T-helper 22 cell (primary cell): ENCODE data around the gene GJA9.
"Not testable (repeated sequence)": the region's sequence is repeated elsewhere in the genome, so short reads cannot be mapped to it uniquely, and the experiment has no call there.

Source experiments
- DNase-seq: peaks from one replicate; pipeline ENCODE4 v3.0.0-alpha.2; 2020; ENCODE audit warnings: low read depth

The GJA9 gene

DNA sequence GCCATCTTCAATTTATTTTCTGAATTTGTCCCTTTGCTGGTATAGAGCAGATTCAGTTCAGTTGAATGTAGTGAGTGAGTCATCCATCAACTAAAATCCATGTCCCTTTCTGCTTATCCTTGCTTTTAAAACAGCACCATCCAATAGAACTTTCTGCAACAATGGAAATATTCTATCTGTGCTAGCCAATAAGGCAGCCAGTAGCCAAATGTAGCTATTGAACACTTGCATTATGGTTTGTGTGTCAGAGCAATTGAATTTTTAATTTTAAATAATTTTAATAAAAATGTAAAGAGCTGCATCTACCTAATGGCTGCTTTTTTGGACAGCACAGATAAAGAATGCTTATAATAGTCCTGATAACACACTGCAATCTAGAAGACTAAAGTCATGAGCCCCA lies at the start of gene GJA9:
Gene GJA9, minus strand, starts transcription at position 101 of the 400 bp plus-strand sequence. CDS start 5,489 bp downstream, outside the sequence.
- no peak for DNase-seq

DNA sequence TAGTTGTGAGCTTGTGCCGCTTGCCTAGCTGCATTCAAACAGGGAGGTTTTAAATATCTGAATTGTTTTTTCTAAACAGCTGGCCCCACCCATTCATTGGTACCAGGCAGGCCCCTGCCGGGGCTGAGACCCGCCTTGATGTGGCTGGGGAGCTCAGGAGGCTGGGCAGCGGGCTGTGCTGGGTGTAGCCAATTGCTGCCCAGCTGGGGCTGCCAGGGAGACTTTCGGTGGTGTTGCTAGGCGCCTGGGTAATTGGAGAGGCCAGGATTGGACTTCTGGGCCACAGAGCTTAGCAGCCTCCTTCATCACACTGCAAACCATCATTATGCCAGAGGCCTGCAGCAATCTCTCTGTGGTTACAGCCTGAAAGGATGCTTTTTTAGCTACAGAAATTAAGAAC lies 48.1 kb upstream of the GJA9 start:
- no peak for DNase-seq

DNA sequence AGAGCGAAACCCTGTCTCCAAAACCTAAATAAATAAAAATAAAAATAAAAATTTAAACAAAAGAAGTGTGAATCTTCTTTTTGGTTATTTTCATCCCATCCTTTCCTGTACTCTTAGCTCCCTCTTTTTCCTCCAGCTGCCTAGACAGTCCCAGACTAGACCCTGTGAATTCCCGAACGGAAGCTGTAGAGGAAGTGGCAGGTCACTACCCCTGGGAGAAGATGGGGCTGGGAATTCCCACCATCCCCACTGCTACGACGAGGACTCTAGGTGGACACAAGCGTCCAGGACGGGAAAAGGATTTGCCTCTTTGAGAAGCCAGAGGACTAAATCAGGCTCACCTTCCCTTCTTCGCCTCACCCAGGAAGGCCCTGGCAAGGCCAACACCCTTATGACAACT lies 47.7 kb upstream of the GJA9 start:
- no peak for DNase-seq

DNA sequence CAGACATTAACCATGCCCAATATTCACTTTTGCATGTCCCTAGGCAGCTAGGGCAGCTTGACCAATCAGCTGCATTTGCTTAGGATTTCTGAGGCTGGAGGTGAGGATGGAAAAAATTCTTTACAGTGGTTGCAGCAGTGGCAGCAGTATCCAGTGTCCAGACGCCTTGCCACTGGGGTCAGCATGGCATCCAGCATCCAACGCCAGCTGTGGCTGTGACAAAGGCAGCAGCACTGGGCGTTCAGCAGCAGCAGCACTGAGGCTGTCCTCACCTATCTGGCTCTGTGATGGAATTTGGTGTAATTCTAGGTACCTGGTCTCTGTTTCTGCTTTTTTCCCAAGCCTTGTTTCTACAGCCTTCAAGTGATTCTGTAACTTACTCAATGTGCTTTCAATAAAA lies 44.7 kb upstream of the GJA9 start:
- DNase-seq: no peak

DNA sequence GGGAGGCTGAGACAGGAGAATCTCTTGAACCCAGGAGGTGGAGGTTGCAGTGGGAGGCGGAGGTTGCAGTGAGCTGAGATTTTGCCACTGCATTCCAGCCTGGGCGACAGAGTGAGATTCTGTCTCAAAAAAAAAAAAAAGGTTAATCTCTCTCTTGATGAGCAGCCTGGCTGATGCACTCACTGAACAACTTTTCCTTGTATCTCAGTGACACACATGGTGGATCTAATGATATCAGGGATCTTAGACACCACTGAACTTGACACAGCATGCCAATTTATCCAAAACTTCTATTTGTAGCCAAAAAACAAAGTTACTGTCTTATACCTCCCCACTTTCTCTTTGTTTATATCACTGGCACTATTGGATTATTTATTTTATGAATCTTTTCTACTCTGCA lies 44.0 kb upstream of the GJA9 start:
- no peak for DNase-seq

DNA sequence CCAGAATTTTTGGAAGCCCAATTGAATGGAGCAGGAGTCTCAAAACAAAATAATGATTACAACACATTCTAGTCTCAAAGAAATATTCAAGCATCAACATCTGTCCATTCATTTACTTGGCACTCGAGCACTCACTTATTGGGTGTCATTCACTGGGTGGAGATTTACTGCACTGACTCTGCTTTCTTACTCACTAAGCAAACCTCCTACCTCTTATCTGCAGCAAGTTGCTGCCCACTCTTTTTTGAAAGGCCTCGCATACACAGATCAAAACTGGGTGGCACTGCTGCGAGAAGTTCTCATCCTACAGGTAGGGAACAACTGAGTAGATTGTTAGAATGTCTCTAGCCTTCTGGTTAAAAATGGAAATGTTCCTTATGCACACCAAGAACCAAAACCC lies 42.2 kb upstream of the GJA9 start:
- DNase-seq: no peak

DNA sequence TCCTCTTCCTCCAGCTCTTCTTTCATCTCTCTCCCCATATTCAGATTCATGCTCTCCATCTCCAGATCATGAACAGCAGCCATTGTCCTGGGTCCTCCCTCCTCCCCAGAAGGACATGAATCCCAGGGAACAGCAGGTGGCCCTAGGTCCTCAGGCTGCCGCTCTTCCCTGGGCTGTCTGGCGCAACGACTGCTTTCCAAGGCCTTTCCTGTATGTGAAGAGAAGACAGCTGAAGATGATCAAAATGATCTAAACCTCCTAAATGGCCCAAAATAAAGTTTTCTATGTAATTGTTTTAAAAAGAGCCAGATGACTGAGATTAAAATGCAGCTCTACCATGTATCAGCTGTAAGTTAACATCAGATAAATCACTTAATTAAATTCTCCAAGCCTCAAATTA lies 37.7 kb upstream of the GJA9 start:
- no peak for DNase-seq

DNA sequence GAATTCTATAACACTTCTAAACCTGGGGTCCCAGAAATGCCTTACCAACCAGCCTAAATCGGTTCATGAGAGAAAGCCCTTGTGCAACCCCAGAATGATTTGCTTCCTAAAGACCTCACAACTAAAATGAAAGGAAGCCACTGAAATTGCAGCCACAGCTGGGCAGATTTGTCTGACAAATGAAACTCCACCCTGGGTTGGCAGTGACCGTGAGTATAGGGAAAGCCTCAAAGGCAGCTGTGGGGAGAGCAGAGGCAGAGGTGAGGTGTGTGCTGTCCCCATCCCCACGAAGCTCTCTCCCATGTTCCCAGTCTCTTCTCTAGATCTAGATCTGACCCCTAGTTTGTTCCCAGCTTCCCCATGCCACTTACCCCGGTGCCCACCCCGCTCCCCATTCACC lies 37.2 kb upstream of the GJA9 start:
- no peak for DNase-seq

DNA sequence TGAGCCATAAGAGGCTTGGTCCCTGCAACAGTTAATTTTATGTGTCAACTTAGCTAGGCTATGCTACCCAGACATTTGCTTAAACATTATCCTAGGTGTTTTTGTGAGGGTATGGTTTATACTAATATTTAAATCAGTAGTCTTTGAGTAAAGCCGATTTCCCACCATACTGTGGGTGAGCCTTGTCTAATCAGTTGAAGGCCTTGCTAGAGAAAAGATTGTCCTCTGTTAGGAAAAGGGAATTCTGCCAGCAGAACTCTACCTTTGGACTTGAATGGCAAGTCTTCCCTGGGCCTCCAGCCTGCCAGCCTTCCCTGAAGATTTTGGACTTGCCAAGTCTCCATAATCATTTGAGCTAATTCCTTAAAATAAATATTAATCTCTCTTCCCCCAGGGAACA lies 36.4 kb upstream of the GJA9 start:
- DNase-seq: no peak

DNA sequence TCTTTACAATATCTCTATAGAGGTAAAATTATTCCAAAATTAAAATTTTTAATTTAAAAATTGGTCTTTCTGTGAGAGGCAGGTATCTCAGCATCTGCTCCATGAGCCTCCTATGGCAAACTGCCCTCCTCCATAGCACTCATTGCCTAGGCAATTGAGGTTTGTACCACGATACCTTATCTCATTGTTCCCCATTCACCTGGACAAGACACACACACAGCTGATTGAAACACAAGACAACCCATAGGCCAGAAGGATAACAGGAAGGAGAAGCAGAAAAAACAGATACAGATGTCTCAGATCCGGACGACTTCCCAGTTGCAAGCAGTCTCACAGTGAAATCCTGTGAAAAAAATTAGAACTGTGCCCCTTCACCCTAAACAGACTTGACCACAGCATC lies 36.0 kb upstream of the GJA9 start:
- DNase-seq: no peak

DNA sequence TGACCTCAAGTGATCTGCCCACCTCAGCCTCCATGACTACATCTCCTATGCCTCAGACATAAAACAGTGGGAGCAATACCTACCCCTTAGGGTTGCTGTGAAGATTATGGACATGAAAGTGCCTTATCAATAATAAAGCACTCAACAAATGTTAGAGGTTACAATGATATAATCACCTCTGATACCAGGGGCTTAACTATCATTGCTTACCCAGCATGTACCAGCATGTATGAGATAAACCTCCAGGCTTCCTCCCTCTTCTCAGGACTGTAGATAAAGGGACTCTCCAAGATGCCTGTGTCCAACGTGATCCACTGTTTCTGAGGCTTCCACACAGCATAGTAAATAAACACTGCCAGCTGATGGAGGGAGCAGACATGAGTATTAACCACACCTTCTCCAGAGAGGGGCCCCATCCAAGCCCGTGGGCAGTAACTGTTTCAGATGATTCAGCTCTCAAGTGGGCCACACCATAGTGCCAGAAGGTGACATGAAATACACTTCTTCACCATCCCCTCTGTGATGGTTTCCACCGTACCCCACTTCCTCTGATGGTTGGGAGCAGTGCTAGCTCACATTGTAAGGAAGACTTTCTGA lies 34.1 kb upstream of the GJA9 start:
- DNase-seq: no peak

DNA sequence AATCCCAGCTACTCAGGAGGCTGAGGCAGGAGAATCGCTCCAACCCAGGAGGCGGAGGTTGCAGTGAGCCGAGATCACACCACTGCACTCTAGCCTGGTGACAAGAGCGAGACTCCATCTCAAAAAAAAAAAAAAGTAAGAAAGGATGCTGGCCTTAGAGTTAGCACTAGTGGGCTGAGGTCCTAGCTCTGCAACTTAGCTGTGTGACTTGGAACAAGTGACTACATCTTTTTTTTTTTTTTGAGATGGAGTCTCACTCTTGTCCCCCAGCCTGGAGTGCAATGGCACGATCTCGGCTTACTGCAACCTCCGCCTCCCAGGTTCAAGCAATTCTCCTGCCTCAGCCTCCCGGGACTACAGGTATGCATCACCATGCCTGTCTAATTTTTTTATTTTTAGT lies 33.5 kb upstream of the GJA9 start:
- not testable (repeated sequence) for DNase-seq

DNA sequence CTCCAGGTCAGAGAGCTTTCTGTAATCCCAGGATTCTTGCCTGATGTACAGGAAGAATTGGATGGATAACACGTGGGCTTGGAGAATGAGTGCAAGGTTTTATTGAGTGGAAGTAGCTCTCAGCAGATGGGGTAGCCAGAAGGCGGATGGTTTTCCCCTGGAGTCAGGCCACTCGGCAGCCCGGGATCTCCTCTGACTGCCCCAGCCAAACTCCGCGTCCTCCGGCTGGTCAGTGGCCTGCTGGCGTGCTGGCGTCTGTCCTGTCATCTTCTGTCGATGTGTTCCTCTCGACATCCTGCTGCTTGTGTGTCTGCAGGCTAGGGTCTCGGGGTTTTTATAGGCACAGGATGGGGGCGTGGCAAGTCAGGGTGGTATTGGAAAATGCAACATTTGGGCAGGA lies 27.4 kb upstream of the GJA9 start:
- DNase-seq: no peak

DNA sequence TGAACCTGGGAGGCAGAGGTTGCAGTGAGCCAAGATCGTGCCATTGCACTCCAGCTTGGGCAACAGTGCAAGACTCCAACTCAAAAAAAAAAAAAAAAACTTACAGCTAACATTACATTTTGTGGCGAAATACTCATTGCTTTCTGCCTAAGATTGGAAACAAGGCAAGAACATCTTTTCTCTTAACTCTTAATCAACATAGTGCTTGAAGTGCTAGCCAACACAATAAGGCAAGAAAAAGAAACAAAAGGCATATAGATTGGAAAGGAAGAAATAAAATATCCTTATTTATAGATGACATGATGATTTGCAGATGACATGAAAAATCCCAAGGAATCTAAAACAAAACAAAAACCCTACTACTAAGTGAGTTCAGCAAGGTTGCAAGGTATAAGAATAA lies 24.6 kb upstream of the GJA9 start:
- no peak for DNase-seq

DNA sequence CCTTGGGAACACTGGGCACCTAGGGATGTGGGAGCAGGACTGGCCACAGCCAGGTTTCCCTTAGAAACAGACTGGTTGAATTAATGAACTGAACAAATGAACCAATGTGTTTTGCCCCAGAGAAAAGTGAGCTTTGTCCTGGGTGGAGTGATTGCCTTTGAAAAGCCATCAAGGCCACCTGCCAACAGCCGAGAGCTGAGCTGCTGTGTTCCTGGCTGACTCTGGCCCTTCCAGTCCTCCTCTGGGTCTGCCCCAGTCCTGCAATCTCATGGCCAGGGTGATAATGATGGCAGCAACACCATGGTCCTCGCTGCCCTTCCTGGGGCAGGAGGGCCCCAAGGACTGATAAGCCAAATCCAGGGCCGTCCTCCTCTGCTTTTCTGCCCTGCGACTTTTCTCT lies 18.2 kb upstream of the GJA9 start:
- DNase-seq: no peak

DNA sequence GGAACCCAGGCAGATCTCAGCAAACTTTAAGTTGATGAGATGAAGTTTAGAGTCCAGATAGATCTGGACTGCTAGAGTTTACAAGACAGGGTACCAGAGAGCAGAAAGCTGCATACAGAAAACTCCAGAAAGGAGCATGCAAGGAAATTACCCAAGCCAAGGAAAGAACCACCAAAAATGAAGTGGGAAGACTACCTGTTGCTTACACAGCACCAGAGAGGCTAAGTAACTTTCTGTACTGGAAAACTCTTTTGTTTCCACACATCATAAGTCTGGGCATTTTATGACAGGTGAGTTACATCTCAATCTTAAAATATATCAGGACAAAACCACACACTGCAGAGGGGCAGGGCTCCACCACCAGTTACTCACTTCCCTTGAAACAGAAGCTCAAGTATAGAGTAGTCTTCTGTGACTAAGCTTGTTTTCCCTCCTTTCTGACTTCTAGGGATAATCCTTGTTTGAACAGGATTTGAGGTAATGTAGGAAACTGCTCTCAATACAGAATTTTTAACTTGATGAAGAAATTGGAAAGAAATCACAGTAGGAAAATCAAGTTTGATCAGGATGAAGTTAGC lies 17.4 kb upstream of the GJA9 start:
- DNase-seq: no peak

DNA sequence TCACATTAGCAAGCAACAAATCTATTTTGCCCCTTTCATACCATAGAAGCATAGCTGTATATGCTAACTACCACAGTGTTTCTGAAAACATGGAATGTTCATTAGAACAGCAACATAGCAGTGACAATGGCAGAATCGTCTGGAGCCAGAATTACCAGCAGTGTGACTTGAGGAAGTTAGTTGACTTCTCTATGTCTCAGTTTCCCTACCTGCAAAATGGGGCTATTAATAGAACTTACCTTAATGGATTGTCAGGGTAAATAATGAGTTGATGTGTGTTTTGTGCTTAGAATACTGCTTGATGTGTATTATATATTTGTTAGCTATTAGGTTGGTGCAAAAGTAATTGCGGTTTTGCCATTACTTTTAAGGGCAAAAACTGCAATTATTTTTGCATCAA lies 14.8 kb upstream of the GJA9 start:
- DNase-seq: no peak

DNA sequence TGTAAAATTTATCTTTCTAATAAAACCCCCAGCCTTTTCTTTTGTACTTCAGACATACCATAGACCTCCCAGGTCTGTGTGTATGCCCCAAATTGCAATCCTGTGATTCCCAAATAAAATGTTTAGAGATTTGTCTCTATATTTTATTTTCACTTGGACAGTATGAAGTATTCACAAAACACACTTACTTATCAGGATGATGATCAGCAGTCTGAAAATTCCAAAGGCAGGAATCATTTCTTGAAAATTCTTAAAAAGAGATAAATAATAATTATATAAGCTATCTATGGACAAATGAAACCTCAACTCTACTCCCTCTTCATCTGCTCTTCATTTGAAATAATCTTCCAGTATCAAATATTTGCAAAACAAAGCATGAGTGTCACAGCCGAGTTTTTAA lies 11.6 kb upstream of the GJA9 start:
- DNase-seq: no peak

DNA sequence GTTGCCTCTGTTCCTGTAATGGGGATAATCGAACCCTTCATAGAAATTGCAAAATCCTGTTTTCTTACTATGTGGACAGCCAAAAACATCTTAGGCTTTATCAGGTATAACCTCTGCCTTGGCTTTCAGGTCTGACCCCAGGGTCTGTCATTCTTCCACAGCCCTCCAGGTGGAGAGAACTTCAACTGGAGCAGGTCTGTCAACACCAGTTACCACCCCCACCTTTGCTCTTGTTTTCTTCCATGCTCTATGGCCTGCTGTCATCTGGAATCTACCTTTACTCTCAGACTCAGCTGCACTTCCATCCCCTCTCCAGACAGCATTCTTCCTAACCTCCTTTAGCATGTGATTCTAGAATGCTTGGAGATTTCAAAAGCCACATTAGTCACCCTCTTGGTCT lies 10.4 kb upstream of the GJA9 start:
- DNase-seq: no peak

DNA sequence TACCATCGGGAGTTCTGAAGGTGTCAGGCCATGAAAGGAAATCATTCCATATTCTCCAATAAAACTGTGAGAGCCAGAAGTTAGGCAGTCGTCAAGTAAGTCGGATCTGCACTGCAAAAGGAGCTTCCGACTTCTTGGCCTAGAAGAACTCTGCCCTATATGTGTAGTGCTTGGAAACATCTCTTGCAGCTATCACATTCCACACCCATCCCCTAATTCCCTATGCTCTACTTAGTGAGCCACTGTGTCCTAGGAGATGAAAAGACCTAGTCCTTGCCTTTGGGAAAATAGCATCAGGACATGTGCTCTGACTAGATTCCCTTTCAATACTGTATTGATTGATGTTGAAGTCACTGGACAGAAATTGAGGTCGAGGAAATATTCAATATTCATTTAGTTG lies 8.2 kb upstream of the GJA9 start:
- no peak for DNase-seq

DNA sequence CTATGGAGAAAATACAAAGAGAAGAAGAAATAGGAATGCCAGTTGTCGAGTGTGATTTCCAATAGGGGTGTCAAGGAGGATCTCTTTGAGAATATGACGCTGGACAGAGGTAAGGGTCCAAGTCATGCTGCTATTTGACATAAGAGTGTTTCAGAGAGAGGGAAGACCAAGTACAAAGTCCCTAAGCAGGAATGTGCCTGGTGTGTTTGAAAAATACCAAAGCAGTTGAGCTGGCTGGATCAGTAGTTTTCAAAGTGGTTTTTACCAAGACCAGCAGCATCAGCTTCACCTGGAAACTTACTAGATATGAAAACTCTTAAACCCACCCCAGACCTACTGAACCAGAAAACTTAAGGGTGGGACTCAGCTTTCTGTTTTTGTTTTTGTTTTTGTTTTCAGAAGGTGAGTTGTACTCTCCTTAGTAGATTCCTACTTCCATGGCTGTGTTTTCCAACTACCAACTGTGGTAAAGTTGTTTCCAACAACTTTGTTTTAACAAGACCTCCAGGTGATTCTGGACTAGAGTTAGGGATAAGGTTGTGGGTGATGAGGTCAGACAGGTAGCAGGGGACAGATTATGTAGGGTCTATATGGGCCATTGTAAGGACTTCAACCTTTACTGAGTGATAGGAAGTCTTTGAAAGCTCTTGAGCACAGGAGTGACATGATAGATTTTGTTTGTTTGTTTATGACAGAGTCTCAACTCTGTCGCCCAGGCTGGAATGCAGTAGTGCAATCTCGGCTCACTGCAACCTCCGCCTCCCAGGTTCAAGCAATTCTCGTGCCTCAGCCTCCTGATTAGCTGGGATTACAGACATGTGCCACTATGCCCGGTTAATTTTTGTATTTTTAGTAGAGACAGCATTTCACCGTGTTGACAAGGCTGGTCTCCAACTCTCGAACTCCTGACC lies 7.3 kb upstream of the GJA9 start:
- DNase-seq: no peak

DNA sequence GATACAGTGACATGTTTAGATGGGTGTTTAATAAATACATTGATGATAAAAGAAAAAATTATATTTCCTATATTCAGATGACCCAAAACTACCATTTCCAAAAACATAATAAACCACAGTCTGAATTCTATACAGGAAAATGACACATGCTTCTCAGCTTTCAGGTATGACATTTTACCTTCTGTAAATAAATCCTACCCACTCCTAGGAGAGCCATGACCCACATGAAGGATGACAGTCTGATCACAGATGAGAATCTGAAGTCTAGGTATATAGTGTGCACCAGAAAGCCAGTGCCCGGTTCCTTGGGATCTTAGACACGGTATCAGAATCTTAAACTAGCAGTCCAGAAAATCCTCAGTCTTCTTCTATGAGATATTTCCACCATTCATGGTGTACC lies 3.7 kb upstream of the GJA9 start:
- no peak for DNase-seq

DNA sequence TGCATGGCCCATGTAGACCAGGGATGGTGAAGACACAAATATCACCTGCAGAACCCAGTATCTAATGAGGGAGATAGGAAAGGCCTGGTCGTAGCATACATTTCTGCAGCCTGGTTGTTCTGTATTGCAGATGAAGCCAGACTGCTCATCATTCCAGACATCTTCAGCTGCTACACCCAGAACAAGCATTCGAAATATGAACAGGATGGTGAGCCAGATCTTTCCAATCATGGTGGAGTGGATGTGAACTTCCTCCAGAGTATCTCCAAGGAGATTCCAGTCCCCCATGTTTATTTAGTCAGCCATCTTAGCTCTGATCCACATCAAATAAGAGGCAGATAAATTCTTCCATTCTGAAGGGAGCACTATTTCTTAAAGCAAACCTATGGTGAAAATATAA lies 5.6 kb downstream of the GJA9 start:
- DNase-seq: no peak
